Fibroblast of gingiva (primary cell): ENCODE measurements around the gene FUZ.

ENCODE experiments used
- DNase-seq: peaks from one replicate; pipeline ENCODE4 v3.0.0-alpha.2; 2011; ENCODE audit warnings: low read depth

The FUZ gene

DNA sequence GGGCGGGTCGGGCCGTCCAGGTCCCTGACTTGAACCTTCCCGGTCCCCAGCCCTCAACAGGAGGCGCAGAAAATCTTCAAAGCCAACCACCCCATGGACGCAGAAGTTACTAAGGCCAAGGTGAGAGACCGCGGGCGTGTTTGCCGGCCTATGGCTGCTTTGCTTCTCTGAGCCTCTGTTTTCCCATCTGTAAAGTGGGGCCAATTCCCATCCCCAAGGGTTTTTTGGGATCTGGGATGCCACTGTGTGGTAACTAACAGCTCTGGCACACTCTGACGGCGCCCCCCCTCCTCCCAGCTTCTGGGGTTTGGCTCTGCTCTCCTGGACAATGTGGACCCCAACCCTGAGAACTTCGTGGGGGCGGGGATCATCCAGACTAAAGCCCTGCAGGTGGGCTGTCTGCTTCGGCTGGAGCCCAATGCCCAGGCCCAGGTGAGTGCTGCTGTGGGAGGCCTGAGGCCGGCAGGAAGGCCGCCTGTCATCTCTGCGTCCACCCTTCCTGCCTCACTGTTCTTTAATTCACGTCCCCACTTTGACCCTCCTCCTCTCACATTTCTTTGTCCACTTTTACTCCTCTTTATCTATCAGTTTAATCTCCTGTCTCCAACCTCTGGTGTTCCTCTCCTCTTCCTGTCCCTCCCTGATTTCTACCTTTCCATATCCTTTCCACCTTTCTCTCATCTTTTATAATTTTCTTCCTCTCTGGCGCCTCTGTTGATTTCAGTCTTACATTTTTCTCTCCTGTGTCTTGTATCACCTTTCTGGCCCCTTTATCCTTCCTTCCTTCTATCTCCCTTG is 7.1 kb downstream of the FUZ start:
- no peak for DNase-seq

DNA sequence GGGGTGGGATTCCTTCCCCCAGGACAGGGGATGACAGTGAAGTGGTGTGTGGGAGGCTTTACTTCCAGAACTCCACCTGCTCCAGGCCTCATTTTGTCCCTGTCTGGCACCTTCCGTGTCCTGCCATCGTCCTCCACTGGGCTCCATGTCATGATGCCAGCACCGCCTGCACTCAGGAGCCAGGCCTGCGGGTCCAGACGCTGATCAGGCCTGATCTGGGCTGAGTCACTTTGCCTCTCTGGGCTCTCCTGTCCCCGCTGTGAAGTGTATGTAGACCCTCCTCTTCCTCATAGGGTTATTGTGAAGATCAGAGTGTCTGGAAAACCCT is 9.6 kb downstream of the FUZ start:
- no peak for DNase-seq

DNA sequence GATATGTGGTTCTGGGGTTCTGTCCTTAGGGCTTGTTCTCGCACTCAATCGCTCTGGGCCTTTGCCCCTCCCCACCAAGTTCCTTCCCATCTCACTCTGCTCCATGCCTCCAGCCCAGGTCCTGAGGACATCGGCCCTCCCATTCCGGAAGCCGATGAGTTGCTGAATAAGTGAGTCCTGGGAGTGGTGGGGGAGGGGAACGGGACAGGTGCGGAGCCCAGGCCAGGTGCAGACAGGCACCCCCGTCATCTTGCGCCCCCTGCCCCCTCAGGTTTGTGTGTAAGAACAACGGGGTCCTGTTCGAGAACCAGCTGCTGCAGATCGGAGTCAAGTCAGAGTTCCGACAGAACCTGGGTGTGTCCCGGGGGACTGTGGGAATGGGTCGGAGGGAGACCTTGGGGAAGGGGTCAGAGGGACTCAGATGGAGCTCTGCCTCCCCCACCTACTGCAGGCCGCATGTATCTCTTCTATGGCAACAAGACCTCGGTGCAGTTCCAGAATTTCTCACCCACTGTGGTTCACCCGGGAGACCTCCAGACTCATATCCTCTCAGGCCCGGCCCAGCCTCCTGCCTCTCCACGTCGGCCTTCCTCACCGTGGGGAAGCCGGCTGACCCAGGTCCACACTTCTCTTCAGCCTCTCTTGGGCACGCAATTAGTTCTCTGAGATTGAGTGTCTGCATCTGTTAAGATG is 10.1 kb downstream of the FUZ start:
- DNase-seq: no peak

DNA sequence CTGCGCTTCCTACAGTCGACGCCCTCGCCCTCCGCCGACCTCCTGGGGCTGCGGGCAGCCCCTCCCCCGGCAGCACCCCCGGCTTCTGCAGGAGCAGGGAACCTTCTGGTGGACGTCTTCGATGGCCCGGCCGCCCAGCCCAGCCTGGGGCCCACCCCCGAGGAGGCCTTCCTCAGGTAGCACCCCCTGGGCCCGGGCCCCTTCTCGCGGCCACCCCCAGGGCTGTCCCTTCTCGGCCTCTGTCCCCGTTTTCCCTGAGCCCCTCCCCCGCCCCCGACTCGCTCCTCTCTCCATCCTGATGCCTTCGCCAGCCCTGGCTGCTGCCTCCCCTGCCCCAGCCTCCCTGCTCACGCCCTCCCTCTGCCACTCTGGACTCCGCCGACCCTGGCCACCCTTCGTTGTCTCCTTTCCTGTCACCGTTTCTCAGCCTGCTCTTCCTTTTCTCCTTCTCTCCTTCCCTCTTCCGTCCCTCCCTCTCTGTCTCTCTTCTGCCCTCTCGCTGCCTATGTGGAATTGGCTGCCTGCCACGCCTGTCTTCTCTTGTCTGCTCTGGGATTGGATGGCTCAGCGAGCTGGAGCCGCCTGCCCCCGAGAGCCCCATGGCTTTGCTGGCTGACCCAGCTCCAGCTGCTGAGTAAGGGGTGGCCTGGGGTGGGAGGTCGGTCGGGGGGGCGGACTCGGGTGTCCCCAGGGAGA is 11.0 kb downstream of the FUZ start:
- DNase-seq: peak; percentile 83

DNA sequence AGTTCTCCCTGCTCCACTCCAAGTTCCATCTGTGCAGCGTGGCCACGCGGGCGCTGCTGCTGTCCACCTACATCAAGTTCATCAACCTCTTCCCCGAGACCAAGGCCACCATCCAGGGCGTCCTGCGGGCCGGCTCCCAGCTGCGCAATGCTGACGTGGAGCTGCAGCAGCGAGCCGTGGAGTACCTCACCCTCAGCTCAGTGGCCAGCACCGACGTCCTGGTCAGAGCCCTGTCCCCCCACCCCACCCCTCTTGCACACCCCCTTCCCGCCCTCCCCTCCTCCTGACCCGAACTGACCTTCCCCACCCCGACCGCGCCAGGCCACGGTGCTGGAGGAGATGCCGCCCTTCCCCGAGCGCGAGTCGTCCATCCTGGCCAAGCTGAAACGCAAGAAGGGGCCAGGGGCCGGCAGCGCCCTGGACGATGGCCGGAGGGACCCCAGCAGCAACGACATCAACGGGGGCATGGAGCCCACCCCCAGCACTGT is 11.6 kb downstream of the FUZ start:
- DNase-seq: no peak

DNA sequence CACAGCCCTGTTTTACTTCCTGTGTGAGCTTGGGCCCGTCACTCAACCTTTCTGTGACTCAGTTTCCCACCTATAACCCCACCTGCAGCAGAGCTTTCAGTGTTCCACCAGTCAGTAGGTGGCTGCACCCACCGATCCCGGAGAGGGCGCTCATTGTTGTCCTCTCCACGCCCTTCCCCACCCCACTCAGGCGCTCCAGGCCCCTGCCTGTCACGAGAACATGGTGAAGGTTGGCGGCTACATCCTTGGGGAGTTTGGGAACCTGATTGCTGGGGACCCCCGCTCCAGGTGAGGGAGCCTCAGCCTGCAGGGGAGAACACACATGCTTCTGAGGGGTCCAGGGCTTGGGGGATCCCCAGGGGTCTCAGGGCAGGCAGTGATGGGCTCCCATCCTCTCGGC is 12.3 kb downstream of the FUZ start:
- DNase-seq: no peak

DNA sequence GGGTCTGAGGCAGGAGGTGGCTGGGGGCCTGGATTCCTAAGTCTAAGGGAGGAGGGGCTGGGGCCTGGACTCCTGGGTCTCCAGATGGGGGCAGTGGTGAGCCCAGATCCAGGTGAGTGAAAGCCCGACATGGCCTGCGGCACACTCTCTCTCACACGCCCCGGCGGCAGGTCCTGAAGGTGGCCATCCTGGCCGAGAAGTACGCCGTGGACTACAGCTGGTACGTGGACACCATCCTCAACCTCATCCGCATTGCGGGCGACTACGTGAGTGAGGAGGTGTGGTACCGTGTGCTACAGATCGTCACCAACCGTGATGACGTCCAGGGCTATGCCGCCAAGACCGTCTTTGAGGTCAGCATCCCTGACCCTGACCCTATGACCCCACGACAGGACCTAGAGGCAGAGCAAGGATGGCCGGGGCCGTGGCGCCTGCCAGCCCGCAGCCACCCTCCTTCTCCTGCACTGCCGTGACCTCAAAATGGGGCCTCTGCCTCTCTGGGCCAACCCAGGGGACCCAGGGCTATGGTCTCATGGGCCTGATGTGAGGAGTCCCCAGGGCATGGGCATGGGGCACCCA is 13.2 kb downstream of the FUZ start:
- DNase-seq: no peak

DNA sequence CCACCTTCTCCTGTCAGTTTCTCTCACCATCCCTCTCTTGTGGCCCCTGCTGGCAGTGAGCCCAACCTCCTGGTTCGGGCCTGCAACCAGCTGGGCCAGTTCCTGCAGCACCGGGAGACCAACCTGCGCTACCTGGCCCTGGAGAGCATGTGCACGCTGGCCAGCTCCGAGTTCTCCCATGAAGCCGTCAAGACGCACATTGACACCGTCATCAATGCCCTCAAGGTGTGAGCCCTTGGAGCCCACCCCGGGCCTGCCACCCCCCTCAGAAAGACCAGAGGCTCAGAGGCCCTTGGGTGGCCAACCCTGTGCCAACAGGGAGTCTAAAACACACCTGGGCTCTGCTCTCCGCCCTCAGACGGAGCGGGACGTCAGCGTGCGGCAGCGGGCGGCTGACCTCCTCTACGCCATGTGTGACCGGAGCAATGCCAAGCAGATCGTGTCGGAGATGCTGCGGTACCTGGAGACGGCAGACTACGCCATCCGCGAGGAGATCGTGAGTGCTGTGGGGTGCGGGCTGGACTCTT is 13.8 kb downstream of the FUZ start:
- DNase-seq: no peak

DNA sequence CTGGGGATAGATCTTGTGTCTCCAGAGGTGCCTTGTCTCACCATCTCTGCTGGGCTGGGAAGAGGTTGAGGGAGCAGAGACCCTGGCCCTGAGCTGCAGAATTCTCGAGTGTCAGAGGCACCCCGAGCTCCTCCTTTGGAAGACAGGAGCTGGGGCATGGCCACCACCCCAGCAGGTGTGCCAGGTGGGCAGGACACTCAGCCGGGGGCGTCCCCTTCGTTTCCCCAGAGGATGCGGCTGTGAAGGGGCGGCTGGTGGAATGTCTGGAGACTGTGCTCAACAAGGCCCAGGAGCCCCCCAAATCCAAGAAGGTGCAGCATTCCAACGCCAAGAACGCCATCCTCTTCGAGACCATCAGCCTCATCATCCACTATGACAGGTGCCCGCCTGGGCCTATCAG is 14.5 kb downstream of the FUZ start:
- DNase-seq: no peak

DNA sequence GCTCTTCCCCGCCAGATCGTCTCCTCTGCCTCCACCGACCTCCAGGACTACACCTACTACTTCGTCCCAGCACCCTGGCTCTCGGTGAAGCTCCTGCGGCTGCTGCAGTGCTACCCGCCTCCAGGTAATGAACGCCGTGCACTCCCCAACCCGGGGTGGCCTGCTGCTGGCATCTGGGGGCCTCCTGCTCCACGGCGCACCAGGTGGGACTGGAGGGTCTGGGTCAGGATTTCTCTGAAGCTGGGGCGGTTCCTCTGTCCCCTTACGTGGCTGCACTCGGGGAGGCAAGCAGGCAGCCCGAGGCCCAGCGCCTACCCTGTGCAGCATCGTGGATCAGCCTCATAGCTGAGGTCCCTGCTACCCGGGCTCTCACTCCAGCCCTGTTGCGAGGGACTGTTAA is 17.5 kb downstream of the FUZ start:
- DNase-seq: no peak

DNA sequence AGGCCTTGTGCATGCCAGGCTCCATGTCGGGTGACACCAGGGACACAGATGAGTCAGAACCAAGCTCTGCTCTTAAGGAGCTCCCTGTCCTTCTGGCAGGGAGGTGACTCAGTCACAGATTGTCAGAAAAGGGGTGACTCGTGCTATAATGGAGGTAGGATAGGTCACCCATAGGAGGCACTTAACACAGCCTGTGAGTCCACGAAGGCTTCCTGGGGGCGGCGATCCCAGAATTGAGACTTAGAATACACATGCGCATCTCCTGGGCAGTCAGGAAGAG is 19.6 kb downstream of the FUZ start:
- DNase-seq: no peak

DNA sequence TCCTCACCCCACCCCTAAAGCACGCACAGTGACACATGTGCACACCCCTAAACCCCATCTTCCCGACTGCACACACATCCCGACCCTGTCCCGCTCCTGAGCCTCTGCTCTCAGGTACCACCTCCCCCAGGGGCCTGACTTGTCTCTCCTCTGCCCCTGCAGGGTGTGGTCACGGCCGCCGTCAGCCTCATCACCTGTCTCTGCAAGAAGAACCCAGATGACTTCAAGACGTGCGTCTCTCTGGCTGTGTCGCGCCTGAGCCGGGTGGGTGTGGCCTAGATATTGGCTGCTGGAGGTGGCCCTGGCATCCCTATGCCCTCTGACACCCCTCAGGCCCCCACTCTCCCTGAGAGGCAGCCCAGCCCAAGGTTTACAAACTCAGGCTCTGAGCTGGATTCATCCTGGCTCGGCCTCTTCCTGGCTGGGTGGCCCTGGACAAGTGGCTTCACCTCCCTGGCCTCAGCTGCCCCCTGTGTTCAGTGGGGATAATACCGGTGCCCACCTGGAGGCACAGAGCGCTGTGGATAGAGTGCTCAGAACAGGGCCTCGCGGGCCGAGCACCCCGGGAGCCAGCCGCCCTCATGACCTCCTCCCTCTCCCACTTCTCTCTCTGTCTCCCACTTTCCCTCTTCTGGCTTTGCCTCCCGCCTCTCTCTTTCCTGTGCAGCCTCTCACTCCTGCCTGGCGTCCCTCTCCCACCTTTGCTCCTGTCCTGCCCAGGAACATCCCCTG is 20.1 kb downstream of the FUZ start:
- no peak for DNase-seq

DNA sequence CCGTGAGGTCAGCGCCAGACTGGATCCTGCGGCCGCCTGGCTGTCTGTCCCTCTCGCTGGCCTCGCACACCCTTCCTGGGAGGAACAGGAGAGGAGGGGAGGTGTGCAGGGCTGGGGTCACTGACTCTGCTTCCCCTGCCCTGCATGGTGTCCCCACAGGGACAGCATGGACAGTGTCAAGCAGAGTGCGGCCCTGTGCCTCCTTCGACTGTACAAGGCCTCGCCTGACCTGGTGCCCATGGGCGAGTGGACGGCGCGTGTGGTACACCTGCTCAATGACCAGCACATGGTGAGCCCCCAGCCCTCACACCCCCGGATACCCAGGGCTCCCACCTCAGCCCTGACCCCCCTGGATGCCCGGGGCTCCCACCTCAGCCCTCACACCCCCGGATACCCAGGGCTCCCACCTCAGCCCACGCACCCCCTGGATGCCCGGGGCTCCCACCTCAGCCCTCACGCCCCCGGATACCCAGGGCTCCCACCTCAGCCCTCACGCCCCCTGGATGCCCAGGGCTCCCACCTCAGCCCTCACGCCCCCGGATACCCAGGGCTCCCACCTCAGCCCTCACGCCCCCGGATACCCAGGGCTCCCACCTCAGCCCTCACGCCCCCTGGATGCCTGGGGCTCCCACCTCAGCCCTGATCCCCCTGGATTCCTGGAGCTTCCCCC is 21.2 kb downstream of the FUZ start:
- no peak for DNase-seq

DNA sequence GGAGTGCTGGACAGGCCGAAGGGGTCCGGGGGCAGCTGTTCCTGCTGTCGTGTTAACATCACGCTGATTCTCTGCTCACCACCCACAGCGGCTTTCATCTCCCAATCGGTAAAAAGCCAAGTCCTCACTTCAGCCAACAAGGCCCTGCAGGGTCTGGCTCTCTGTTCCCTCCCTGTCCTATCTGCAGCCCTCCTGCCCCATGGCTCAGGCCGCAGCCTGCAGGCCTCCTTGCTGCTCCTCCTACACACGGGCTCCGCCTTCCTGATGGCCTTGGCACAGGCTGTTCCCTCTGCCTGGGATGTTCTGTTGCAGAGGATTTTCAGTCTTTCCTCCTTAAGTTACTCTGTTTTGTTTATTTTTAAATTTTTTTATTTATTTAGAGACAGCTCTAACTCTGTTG is 22.2 kb downstream of the FUZ start:
- peak; percentile 80 for DNase-seq

DNA sequence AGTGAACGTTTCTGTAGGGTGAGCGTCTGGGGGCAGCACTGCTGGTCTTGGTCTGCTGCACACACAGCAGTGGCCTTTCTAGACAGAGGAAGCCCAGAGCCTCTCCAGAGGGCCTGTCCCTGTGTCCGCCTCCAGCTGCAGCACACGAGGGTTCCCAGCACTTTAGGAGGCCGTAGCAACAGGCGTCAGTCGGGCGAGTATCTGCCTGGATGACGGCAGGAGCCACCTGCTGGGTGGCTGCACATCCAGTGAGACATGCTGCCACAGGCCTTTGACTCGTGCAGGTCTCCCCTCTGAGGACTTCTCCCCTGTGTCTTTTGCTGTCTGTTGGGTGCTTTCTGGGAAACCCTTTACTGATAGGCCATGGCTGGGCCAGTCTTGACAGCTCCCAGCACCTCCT is 24.2 kb downstream of the FUZ start:
- no peak for DNase-seq

DNA sequence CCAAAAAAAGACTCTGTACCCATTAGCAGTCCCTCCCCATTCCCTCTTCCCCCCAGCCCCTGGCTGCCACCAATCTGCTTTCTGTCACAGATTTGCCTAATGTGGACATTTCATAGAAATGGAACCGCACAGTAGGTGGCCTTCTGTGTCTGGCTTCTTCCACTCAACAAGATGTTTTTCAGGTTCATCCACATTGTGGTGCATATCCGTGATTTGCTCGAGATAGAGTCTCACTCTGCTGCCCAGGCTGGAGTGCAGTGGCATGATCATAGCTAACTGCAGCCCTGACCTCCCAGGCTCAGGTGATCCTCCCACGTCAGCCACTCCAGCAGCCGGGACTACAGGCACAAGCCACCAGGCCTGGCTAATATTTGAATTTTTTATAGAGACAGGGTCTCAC is 25.3 kb downstream of the FUZ start:
- DNase-seq: no peak

DNA sequence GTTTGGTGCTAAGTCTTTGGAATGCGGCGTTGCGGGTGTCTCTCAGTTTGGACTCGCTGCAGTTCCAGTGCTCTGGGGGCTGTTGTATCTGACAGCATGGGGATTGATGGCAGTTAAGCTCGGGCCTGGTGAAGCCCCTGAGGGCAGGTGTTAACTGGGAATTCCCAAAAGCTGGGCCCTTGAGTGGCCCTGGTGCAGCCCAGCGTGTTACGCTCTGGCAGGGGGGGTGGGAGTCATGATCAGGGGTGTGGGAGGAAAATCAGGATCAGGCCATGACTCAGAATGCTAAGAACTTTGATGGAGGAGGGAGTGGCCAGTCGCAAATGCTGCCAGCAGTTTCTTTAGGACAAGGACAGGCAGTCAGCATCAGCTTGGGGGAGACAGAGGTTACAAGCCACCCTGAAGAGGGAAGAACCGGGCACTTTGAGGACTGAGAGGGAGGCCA is 26.7 kb downstream of the FUZ start:
- DNase-seq: peak; percentile 36

DNA sequence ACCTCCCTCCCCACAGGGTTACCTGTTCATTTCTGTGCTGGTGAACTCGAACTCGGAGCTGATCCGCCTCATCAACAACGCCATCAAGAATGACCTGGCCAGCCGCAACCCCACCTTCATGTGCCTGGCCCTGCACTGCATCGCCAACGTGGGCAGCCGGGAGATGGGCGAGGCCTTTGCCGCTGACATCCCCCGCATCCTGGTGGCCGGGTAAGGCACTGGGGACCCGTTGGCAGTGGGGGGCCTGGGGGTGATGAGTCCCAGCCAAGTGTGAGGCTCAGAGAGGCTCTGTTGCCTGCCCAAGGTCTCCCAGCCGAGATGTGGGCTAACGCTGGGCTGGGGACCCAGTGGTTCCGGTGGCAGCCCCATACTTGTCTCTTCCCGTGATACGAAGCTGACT is 30.6 kb downstream of the FUZ start:
- DNase-seq: no peak

DNA sequence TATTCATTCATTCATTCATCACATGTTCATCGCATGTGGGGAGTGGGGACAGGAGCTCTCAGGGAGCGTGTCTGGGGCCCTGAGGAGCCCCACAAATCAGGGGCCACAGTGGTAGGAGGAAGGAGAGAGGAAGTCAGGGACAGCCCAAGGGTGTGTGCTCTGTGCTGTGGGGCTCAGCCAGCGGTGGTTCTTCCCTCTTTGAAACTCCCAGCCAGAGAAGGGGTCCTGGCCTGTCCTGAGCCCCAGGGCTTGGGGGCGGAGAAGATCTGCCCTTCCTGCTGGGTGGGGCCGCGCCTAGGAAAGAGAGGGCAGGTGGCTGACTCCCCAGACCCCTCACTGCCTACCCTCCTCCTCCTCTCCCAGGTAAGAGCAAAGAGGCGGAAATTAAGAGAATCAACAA is 31.7 kb downstream of the FUZ start:
- no peak for DNase-seq

DNA sequence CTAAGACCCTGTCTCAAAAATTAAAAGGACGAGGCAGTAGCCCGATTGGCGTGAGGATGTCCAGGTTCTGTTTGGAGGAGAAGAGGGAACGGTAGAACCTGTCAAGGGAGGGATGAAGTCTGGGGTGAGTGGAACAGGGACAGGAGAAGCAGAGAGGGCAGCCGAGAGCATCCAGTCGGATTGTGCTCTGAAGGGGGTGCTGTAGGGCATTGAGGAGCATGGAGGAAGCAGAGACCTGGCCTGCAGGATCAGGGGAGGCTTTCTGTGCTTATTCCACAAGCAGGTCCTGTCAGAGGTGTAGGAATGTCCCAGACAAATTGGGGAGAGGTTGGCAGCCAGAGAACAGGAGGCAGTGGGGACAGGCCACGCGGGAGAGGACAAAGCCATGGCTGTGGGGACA is 32.2 kb downstream of the FUZ start:
- no peak for DNase-seq

DNA sequence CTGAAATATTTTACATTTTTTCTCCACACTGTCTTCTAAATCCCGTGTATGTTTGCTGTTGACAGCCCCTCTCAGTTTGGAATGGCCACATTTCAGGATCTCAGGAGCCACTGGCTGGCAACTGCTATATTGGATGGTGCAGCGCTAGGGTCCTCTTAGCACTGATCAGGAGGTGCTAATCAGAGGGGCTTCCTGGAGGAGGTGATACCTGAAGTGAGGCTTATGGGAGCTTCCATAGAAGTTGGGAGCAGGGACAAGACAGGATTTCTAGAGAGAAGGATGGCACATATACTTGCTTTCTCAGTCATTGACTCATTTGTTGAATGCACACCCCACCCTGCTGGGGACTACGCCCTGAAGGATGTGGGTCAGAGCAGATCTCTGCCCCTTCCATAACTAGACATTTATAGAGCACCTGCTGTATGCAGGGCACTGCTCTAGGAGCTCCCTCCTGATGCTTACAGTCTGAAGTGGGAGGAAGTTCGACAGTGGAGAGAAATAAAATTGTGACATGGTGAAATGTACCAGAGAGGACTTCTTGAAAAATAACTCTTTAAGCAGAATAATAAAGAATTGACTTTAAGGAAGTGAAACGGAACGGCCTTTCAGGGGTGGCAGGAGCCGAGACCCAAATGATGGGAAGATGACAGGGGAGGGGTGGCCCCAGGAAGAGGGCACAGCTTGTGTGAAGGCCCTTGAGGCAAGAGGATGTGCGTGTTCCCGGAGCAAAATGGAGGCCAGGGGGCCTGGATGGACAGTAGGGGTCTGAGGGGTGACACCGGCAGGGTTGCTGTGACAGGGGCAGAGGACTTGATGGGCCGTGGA is 33.1 kb downstream of the FUZ start:
- no peak for DNase-seq
